ENCODE measurements around the gene ZBED6.

GRCh38 chr1:203781962-203782361, 13.5 kb upstream of the ZBED6 start:
- no peak for TF ChIP-seq SP1 (IDR thresholded peaks at IDR 0.05)
- TF ChIP-seq GABPA (IDR thresholded peaks at IDR 0.05 in 1 of 2, conservative IDR thresholded peaks at IDR 0.05 in 1 of 2) = no peak
- TF ChIP-seq CTCF (IDR thresholded peaks at IDR 0.05; ENCODE audit: low read depth, low read length, missing input control) = no peak
- TF ChIP-seq YY1 (IDR thresholded peaks at IDR 0.05) = no peak
- no peak for TF ChIP-seq TAF1 (conservative IDR thresholded peaks at IDR 0.05)
- no peak for TF ChIP-seq REST (IDR thresholded peaks at IDR 0.05)
- no peak for TF ChIP-seq ATF3 (IDR thresholded peaks at IDR 0.05)
- no peak for TF ChIP-seq FOXA2 (IDR thresholded peaks at IDR 0.05)
- TF ChIP-seq ZBTB33 (IDR thresholded peaks at IDR 0.05) = no peak
- TF ChIP-seq MAX (IDR thresholded peaks at IDR 0.05) = no peak
- TF ChIP-seq EGR1 (IDR thresholded peaks at IDR 0.05; ENCODE audit: low read depth in 2 of 2) = no peak
- no peak for TF ChIP-seq RAD21 (IDR thresholded peaks at IDR 0.05)
